Fibroblast of pulmonary artery (primary cell): ENCODE results near the gene RNF181.

Source experiments
- DNase-seq: peaks from one replicate; pipeline ENCODE4 v3.0.0-alpha.2; 2010; ENCODE audit warnings: low read depth
- H3K4me3 ChIP-seq: replicated peaks from 2 replicates; pipeline ENCODE4 v1.5.1; 2011; ENCODE audit warnings: low read depth, mild to moderate bottlenecking, control low read depth, low read length, moderate library complexity
- CTCF ChIP-seq: IDR thresholded peaks from 2 replicates; pipeline ENCODE4 v1.5.1; 2011; ENCODE audit warnings: mild to moderate bottlenecking, control low read depth, low read length, inconsistent platforms; ENCODE audit errors: missing control alignments

Gene RNF181

GRCh38 chr2:85595301-85596025, at the start of gene RNF181:
TSS of gene RNF181 (plus strand) at chr2:85595745. CDS start at chr2:85595764, 19 bp downstream.
- DNase-seq = peak; percentile 99
- TF ChIP-seq CTCF = no peak
- peak within 1 kb of the TSS; percentile 99 for H3K4me3 ChIP-seq

GRCh38 chr2:85545780-85546240, 49.7 kb upstream of the RNF181 start:
- H3K4me3 ChIP-seq = no peak overlapping the region
- no peak for TF ChIP-seq CTCF
- no peak for DNase-seq

- TF ChIP-seq CTCF = no peak
- no peak overlapping the region for H3K4me3 ChIP-seq
- DNase-seq = no peak
Observed at GRCh38 chr2:85547089-85547858, 48.3 kb upstream of the RNF181 start.

GRCh38 chr2:85547859-85548607, 47.5 kb upstream of the RNF181 start:
- TF ChIP-seq CTCF = no peak
- DNase-seq = peak; percentile 33
- H3K4me3 ChIP-seq = no peak overlapping the region

GRCh38 chr2:85548608-85548900, 47.0 kb upstream of the RNF181 start:
- DNase-seq = no peak
- TF ChIP-seq CTCF = no peak
- H3K4me3 ChIP-seq = no peak overlapping the region

- H3K4me3 ChIP-seq = no peak overlapping the region
- no peak for DNase-seq
Observed at GRCh38 chr2:85549095-85549494, 46.5 kb upstream of the RNF181 start.

More at GRCh38 chr2:85549095-85549494, 46.5 kb upstream of the RNF181 start:
- no peak for TF ChIP-seq CTCF
